ENCODE measurements around the gene LCN1. TPM values are rescaled to one million over a fixed set of nuclear protein-coding genes. Genes with fewer than 3 reads are reported as not detected.

The LCN1 gene
- total RNA-seq, result not detected

DNA sequence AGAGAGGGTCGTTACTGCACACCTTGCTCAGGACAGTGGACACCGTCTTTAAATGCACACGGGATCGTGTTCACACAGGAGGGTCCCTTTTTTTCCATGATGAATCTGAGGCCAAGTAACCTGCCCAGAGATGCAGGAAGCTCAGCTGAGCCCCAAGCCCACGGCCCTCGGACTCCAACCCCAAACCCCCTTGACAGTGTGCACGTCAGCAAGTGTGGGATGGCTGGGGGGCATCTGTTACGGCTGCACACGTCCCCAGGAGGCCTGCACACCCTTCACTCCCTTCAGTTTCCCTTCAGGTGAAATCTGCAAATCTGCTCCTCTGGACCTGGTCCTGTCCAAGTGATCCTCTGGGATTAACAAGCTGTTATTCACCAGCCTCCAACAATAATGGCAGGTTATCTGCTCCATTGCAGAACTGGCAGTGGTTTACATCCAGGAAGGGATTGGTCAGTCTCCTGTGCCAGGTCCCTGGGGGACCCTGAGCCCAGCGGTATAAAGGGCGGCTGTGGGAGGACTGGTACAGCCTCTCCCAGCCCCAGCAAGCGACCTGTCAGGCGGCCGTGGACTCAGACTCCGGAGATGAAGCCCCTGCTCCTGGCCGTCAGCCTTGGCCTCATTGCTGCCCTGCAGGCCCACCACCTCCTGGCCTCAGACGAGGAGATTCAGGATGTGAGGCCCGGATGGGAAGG lies at the start of gene LCN1:
Gene LCN1 (plus strand): TSS at position 525 of the 692 bp plus-strand sequence. CDS start 58 bp downstream, at position 583.
- TF ChIP-seq POLR2AphosphoS5 (IDR thresholded peaks at IDR 0.05), result no peak
- TF ChIP-seq, protein P1, sequence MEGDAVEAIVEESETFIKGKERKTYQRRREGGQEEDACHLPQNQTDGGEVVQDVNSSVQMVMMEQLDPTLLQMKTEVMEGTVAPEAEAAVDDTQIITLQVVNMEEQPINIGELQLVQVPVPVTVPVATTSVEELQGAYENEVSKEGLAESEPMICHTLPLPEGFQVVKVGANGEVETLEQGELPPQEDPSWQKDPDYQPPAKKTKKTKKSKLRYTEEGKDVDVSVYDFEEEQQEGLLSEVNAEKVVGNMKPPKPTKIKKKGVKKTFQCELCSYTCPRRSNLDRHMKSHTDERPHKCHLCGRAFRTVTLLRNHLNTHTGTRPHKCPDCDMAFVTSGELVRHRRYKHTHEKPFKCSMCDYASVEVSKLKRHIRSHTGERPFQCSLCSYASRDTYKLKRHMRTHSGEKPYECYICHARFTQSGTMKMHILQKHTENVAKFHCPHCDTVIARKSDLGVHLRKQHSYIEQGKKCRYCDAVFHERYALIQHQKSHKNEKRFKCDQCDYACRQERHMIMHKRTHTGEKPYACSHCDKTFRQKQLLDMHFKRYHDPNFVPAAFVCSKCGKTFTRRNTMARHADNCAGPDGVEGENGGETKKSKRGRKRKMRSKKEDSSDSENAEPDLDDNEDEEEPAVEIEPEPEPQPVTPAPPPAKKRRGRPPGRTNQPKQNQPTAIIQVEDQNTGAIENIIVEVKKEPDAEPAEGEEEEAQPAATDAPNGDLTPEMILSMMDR (IDR thresholded peaks at IDR 0.05), result no peak
- TF ChIP-seq POLR2A (IDR thresholded peaks at IDR 0.05), result no peak
- Histone ChIP-seq H3K4me3 (no peak within 1 kb of the TSS), H3K9me3 (no peaks in the 10 kb centered on the region), H3K4me1 (no peaks in the 10 kb centered on the region), H3K27ac (no peak within 1 kb of the TSS), H3K27me3 (peaks cover 0 to 23% of the 10 kb centered on the region in 2 donors), H3K36me3 (no peaks in the 10 kb centered on the region)
- no peak for DNase-seq (ENCODE audit: low spot score in 2 of 2)
- intact Hi-C loops (cut with DNase I; ENCODE audit: low total_unique reads), result no loop called here

DNA sequence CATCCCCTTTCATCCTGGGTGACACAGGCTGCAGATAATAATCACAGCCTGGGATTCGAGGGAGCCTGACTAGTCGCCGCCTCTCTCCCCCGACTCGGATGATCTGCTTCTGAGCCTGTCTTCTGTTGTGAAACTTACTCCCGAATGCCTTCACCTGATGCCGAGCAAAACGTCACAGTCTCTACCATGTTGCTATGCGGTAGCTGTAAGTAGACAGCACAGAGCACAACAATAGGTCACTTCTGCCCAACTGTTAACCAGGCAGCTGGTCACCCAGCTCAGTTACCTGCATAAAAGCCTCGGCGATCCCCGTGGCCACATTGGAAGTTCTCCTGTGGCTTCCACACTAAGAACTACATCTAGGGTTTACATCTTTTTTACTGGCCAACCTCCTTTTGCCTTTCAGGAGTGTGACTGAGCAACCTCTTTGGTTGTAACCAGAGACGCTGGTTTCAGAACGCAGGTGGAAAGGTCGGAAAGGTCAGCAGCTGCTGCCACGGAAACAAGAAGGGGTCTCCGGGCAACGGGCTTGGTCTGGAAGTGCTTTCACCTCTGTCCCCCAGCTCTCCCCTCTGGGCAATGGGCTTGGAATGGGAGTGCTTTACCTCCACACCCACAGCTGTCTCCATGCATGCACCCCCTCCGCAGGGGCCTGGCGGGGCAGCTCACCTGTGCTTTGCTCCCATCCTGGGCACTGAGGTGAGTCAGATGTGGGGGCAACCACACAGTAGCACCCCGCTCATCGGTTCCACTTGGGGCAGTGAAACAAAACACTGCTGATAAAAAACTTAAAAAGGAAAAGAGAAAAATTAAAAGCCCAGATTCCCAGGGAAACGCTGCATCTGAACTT lies 49.2 kb upstream of the LCN1 start:
- intact Hi-C loops (cut with DNase I; ENCODE audit: low total_unique reads), result no loop called here
- Histone ChIP-seq H3K4me1 (no peaks in the 10 kb centered on the region), H3K4me3 (no peak overlapping the region), H3K9me3 (no peaks in the 10 kb centered on the region), H3K27me3 (no peaks in the 10 kb centered on the region), H3K27ac (no peak overlapping the region), H3K36me3 (no peaks in the 10 kb centered on the region)
- no peak for DNase-seq (ENCODE audit: low spot score in 2 of 2)
- TF ChIP-seq, protein P1 (IDR thresholded peaks at IDR 0.05), result no peak
- TF ChIP-seq POLR2AphosphoS5 (IDR thresholded peaks at IDR 0.05), result no peak
- no peak for TF ChIP-seq POLR2A (IDR thresholded peaks at IDR 0.05)

DNA sequence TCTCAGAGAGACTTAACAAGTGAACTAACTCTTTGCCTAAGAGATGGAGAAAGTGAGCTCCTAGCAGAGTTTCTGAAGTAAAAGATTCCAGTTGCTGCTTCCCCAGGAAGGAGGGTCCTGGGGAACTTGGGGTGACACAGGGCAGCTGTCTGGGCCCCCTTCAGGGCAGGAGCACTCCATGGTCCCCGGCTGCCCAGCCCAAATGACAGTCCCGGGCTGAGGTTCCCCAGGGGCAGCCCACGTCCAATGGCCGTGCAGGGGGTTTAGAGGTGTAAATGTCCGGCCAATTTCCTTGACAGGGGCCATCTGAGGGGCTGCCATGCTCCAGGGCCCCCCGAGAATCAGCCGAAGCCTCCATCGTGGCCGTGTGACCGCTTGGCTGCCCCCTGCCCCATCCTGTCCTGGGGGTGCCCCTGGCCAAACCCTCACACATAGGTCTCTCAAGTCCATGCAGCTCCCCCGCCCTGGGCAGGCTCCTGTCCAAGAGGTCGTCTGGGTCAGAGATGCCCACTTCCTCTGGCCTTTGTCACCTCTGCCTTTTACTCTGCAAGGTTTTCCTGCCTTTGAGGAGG lies 47.2 kb upstream of the LCN1 start:
- H3K27ac ChIP-seq, result no peak overlapping the region
- H3K27me3 ChIP-seq, result no peaks in the 10 kb centered on the region
- no peaks in the 10 kb centered on the region for H3K36me3 ChIP-seq
- no peak overlapping the region for H3K4me3 ChIP-seq
- intact Hi-C loops (cut with DNase I; ENCODE audit: low total_unique reads), result no loop called here
- DNase-seq (ENCODE audit: low spot score in 2 of 2), result no peak
- no peak for TF ChIP-seq POLR2AphosphoS5 (IDR thresholded peaks at IDR 0.05)
- TF ChIP-seq, protein P1 (IDR thresholded peaks at IDR 0.05), result no peak
- TF ChIP-seq POLR2A (IDR thresholded peaks at IDR 0.05), result no peak
- H3K9me3 ChIP-seq, result no peaks in the 10 kb centered on the region
- no peaks in the 10 kb centered on the region for H3K4me1 ChIP-seq

DNA sequence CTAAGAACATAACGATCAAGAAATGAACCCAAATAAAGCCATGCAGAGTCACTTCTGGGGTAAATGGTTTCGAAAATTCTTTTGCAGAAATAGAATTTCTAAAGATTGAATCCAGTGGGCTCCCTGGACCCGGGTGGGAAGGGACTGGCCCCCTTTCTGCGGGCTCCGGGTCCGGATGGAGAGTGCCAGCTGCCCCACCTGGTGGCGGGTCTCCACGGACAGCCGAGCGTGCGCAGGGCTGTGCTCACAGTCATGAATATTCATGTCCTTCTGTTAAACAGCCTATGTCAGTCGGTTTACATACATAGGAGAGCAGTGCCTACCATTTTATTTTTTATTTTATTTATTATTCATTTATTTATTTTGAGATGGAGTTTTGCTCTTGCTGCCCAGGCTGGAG lies 46.3 kb upstream of the LCN1 start:
- H3K27ac ChIP-seq, result no peak overlapping the region
- intact Hi-C loops (cut with DNase I; ENCODE audit: low total_unique reads), result no loop called here
- no peaks in the 10 kb centered on the region for H3K9me3 ChIP-seq
- H3K4me3 ChIP-seq, result no peak overlapping the region
- H3K36me3 ChIP-seq, result no peaks in the 10 kb centered on the region
- TF ChIP-seq, protein P1 (IDR thresholded peaks at IDR 0.05), result no peak
- TF ChIP-seq POLR2AphosphoS5 (IDR thresholded peaks at IDR 0.05), result no peak
- TF ChIP-seq POLR2A (IDR thresholded peaks at IDR 0.05), result no peak
- H3K4me1 ChIP-seq, result no peaks in the 10 kb centered on the region
- no peak for DNase-seq (ENCODE audit: low spot score in 2 of 2)
- no peaks in the 10 kb centered on the region for H3K27me3 ChIP-seq
